Measurements from ENCODE around the gene SOST.

SOST gene

DNA sequence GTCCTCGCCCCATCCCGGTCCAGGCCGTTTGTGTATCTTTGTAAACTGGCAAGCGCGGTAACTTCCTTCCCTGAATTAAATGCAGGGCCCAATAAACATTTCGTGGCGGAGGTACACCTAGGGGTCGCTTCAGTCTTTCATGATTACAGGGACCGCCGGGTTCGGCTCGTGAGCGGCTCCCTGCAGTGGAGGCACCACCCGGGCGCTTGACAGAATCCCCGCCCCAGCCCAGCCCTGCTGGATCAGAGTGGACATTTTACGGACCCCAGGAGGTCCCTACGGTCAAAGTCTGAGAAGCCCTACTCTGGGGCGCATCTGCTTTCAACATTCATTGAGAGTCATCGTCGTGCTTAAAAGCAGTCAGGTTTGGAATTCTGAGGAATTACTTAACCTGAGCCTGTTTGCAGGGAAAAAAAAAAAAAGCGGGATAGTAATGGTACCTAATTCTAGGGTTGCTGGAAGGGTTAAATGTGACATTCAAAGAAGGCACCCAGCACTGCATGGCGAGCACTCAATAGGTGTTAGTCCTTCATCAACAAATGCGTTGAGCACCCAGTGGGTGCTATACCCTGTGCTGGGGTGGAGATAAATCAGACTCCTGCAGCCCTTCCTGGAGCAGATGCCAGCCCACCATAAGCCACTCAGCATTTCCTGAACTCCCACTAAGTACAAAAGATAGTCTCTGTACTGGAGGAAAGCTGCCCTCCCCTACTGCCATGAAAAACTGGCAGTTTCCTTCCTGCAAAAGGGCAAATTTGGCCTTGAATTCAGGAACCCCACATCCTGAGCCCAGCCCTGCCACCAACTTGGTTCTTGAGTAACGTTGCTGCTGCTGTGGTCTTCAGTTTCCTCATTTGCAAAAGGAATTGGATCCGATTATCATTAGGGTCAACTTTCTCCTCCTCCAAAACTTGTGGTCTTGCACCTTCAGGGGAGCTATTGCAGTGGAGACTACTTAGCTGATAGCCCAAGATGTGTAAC lies 20.8 kb upstream of the SOST start (continued):
- TF ChIP-seq ZNF677 (tag by site-specific recombination; IDR thresholded peaks at IDR 0.05) (no peak), ZNF521 (tag by site-specific recombination; IDR thresholded peaks at IDR 0.05) (no peak), ZNF560 (tag by site-specific recombination; IDR thresholded peaks at IDR 0.05; ENCODE audit: borderline replicate concordance) (no peak), ZNF548 (tag by site-specific recombination; IDR thresholded peaks at IDR 0.05) (no peak), ZNF561 (tag by site-specific recombination; IDR thresholded peaks at IDR 0.05; ENCODE audit: borderline replicate concordance) (peak; percentile 72), ZNF629 (tag by site-specific recombination; IDR thresholded peaks at IDR 0.05) (no peak), ZNF350 (tag by site-specific recombination; IDR thresholded peaks at IDR 0.05) (no peak), GLIS2 (tag by site-specific recombination; IDR thresholded peaks at IDR 0.05) (peak; percentile 61; the same call in 1 of the 2 replicates), ZNF510 (tag by site-specific recombination; IDR thresholded peaks at IDR 0.05; ENCODE audit: insufficient replicate concordance) (no peak), ZNF146 (tag by site-specific recombination; IDR thresholded peaks at IDR 0.05) (no peak), TRIM28 (IDR thresholded peaks at IDR 0.05; ENCODE audit: borderline replicate concordance, low read length) (no peak), ZNF626 (tag by site-specific recombination; IDR thresholded peaks at IDR 0.05) (no peak), ZNF776 (tag by site-specific recombination; IDR thresholded peaks at IDR 0.05; ENCODE audit: borderline replicate concordance) (no peak), ZIC2 (tag by site-specific recombination; IDR thresholded peaks at IDR 0.05) (peak; percentile 64), ZNF514 (tag by site-specific recombination; IDR thresholded peaks at IDR 0.05) (no peak), ZNF114 (tag by site-specific recombination; IDR thresholded peaks at IDR 0.05) (no peak)
- TF ChIP-seq, protein P1, sequence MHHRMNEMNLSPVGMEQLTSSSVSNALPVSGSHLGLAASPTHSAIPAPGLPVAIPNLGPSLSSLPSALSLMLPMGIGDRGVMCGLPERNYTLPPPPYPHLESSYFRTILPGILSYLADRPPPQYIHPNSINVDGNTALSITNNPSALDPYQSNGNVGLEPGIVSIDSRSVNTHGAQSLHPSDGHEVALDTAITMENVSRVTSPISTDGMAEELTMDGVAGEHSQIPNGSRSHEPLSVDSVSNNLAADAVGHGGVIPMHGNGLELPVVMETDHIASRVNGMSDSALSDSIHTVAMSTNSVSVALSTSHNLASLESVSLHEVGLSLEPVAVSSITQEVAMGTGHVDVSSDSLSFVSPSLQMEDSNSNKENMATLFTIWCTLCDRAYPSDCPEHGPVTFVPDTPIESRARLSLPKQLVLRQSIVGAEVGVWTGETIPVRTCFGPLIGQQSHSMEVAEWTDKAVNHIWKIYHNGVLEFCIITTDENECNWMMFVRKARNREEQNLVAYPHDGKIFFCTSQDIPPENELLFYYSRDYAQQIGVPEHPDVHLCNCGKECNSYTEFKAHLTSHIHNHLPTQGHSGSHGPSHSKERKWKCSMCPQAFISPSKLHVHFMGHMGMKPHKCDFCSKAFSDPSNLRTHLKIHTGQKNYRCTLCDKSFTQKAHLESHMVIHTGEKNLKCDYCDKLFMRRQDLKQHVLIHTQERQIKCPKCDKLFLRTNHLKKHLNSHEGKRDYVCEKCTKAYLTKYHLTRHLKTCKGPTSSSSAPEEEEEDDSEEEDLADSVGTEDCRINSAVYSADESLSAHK (tag by site-specific recombination; IDR thresholded peaks at IDR 0.05), result no peak
- TF ChIP-seq, protein P2, sequence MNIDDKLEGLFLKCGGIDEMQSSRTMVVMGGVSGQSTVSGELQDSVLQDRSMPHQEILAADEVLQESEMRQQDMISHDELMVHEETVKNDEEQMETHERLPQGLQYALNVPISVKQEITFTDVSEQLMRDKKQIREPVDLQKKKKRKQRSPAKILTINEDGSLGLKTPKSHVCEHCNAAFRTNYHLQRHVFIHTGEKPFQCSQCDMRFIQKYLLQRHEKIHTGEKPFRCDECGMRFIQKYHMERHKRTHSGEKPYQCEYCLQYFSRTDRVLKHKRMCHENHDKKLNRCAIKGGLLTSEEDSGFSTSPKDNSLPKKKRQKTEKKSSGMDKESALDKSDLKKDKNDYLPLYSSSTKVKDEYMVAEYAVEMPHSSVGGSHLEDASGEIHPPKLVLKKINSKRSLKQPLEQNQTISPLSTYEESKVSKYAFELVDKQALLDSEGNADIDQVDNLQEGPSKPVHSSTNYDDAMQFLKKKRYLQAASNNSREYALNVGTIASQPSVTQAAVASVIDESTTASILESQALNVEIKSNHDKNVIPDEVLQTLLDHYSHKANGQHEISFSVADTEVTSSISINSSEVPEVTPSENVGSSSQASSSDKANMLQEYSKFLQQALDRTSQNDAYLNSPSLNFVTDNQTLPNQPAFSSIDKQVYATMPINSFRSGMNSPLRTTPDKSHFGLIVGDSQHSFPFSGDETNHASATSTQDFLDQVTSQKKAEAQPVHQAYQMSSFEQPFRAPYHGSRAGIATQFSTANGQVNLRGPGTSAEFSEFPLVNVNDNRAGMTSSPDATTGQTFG (tag by site-specific recombination; IDR thresholded peaks at IDR 0.05; ENCODE audit: borderline replicate concordance), result no peak

DNA sequence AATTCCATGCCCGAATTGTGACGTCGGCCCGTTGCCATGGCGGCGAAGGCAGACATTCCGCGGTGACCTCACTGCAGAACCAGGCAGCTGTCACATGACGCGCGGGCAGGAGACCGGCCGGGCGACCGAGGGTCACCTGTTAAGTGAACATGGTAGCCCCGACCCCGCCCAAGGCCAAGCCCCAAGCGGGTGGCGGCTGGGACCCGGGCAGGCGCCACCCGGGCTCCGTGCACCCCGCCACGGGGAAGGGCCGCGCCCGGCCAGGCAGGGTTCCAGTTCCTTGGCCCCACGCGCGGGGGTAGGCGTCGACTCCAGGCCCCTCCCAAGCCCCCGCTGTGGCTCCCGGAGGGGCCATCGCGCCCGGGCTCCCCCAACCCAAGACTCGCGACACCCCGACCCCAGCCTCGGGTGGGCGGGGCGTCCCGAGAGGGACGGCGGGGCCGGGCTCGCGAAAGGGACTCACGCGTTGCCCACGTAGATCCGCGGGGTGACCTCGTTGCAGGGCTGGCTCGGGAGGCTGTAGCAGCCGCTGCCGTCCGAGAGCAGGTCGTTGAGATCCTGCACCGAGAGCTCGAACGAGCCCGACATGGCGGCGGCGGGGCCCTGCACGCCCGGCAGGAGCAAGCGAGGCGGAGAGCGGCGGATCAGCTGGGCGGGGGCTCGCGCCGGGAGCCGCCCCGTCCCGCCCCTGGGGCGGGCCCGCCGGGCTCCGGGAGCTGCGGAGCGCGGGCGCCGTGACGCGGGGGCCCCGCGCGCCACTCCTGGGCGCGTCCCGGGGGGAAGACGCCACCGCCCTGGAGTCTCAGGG lies 19.9 kb upstream of the SOST start, which contains the start of gene DUSP3:
Gene DUSP3 (minus strand): TSS at position 641 of the 808 bp plus-strand sequence. CDS start 53 bp downstream, at position 588.
- Histone ChIP-seq H3K27ac (ENCODE audit: extremely low read depth, low read depth, low read length) (peak within 1 kb of the TSS; percentile 93), H3K4me1 (ENCODE audit: control insufficient read depth, insufficient read depth, low read length) (no peaks in the 10 kb centered on the region), H3K9me3 (ENCODE audit: control insufficient read depth, insufficient read depth, low read depth, low read length) (no peaks in the 10 kb centered on the region), H3K4me3 (ENCODE audit: low read depth, low read length) (peak within 1 kb of the TSS; percentile 85), H3K36me3 (ENCODE audit: control insufficient read depth in 2 of 2, insufficient read depth in 1 of 2, low read length in 2 of 2) (peaks cover 16 to 32% of the 10 kb centered on the region in 2 experiments; a peak in 2 of 3 replicates)
- ChIA-PET CTCF (interaction anchor here (0.6 to 4.7 kb wide), 4 partner anchors 12 to 385 kb away, joined by 3 to 51 read pairs (median 3); no protein-coding TSS in a partner anchor), POLR2A (interaction anchor here (0.9 to 1.6 kb wide), 7 partner anchors 9 to 78 kb away, joined by 3 to 9 read pairs (median 5); partner anchors contain the start of gene CD300LG)
- TF ChIP-seq ZNF366 (tag by site-specific recombination; conservative IDR thresholded peaks at IDR 0.05), result no peak
- no peak for TF ChIP-seq ZNF830 (tag by site-specific recombination; IDR thresholded peaks at IDR 0.05; ENCODE audit: low read depth)
- 0 out of 2 replicates have a peak, but pooled peaks have one; percentile 11 for TF ChIP-seq ZNF341 (tag by site-specific recombination; IDR thresholded peaks at IDR 0.05; ENCODE audit: low read depth)
- TF ChIP-seq ZNF335 (tag by site-specific recombination; conservative IDR thresholded peaks at IDR 0.05), result peak; percentile 18
- TF ChIP-seq ZBTB17 (tag by site-specific recombination; IDR thresholded peaks at IDR 0.05), result peak; percentile 28; the same call in 1 of the 2 replicates
- peak; percentile 94 for TF ChIP-seq SCRT2 (tag by site-specific recombination; IDR thresholded peaks at IDR 0.05)
- no peak for TF ChIP-seq ZNF133 (tag by site-specific recombination; IDR thresholded peaks at IDR 0.05)
- TF ChIP-seq, protein P3, sequence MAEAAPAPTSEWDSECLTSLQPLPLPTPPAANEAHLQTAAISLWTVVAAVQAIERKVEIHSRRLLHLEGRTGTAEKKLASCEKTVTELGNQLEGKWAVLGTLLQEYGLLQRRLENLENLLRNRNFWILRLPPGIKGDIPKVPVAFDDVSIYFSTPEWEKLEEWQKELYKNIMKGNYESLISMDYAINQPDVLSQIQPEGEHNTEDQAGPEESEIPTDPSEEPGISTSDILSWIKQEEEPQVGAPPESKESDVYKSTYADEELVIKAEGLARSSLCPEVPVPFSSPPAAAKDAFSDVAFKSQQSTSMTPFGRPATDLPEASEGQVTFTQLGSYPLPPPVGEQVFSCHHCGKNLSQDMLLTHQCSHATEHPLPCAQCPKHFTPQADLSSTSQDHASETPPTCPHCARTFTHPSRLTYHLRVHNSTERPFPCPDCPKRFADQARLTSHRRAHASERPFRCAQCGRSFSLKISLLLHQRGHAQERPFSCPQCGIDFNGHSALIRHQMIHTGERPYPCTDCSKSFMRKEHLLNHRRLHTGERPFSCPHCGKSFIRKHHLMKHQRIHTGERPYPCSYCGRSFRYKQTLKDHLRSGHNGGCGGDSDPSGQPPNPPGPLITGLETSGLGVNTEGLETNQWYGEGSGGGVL (tag by site-specific recombination; IDR thresholded peaks at IDR 0.05), result peak; percentile 53
- TF ChIP-seq ZNF2 (tag by site-specific recombination; IDR thresholded peaks at IDR 0.05), result no peak
- peak; percentile 86; the same call in 1 of the 2 replicates for TF ChIP-seq ZEB2 (tag by site-specific recombination; IDR thresholded peaks at IDR 0.05)
- TF ChIP-seq MEIS1 (CRISPR knock-in tag; IDR thresholded peaks at IDR 0.05; ENCODE audit: borderline replicate concordance), result no peak
